ENCODE data around the gene WBP4. TPM values are rescaled to one million over a fixed set of nuclear protein-coding genes. Genes with fewer than 3 reads are reported as not detected.

Gene WBP4
- total and polyA plus RNA-seq, 2 of the 13 experiments (the other 11 are each of a cell fraction or from before 2014, with no cell fraction given), result 6.7 to 11.7 TPM

DNA sequence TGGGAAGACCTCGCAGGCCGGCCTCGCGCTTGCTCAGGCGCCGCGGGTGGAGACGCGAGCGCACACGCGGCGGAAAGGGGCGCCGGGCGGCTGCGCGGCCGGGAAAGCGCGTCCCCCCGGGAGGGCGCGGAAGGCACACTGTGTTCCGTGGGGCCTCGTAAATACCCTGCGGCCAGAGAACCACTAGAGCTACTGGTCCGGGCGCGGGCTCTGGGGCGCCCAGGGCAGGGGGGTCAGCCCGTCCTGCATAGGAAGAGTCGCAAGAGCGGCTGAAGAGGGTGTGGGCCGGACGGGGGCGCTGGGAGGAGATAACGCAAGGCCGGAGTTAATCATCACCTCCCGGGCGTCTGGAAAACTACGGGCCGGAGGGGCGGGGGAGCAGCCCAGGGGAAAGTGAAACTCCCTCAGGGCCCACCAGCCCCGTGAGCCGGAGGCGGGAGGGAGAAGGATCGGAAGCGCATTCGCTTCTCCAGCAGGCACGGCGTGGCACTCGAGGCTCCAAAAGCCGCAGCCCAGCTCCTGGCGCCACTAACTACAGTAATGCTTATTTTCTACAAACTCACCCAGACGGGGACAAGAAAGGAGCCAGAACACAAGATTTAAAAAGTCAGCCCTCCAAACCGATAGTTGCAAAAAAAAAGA is 1.1 kb upstream of the WBP4 start (continued):
- TF ChIP-seq AGO1 (IDR thresholded peaks at IDR 0.05; ENCODE audit: low read depth, low read length, poor library complexity, severe bottlenecking), result peak; percentile 49
- peak; percentile 66; the same call in 1 of the 2 replicates for TF ChIP-seq LBX2 (CRISPR knock-in tag; IDR thresholded peaks at IDR 0.05; ENCODE audit: borderline replicate concordance)
- peak; percentile 21; the same call in 1 of the 2 replicates for TF ChIP-seq IRX3 (CRISPR knock-in tag; IDR thresholded peaks at IDR 0.05; ENCODE audit: borderline replicate concordance, low read depth)
- TF ChIP-seq KDM5B (CRISPR knock-in tag; IDR thresholded peaks at IDR 0.05; ENCODE audit: borderline replicate concordance), result peak; percentile 82; the same call in 1 of the 2 replicates
- TF ChIP-seq KLF11 (CRISPR knock-in tag; IDR thresholded peaks at IDR 0.05), result peak; percentile 67; the same call in 1 of the 2 replicates
- TF ChIP-seq, protein P1, sequence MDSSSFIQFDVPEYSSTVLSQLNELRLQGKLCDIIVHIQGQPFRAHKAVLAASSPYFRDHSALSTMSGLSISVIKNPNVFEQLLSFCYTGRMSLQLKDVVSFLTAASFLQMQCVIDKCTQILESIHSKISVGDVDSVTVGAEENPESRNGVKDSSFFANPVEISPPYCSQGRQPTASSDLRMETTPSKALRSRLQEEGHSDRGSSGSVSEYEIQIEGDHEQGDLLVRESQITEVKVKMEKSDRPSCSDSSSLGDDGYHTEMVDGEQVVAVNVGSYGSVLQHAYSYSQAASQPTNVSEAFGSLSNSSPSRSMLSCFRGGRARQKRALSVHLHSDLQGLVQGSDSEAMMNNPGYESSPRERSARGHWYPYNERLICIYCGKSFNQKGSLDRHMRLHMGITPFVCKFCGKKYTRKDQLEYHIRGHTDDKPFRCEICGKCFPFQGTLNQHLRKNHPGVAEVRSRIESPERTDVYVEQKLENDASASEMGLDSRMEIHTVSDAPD (CRISPR knock-in tag; IDR thresholded peaks at IDR 0.05), result no peak
- TF ChIP-seq, protein P2, sequence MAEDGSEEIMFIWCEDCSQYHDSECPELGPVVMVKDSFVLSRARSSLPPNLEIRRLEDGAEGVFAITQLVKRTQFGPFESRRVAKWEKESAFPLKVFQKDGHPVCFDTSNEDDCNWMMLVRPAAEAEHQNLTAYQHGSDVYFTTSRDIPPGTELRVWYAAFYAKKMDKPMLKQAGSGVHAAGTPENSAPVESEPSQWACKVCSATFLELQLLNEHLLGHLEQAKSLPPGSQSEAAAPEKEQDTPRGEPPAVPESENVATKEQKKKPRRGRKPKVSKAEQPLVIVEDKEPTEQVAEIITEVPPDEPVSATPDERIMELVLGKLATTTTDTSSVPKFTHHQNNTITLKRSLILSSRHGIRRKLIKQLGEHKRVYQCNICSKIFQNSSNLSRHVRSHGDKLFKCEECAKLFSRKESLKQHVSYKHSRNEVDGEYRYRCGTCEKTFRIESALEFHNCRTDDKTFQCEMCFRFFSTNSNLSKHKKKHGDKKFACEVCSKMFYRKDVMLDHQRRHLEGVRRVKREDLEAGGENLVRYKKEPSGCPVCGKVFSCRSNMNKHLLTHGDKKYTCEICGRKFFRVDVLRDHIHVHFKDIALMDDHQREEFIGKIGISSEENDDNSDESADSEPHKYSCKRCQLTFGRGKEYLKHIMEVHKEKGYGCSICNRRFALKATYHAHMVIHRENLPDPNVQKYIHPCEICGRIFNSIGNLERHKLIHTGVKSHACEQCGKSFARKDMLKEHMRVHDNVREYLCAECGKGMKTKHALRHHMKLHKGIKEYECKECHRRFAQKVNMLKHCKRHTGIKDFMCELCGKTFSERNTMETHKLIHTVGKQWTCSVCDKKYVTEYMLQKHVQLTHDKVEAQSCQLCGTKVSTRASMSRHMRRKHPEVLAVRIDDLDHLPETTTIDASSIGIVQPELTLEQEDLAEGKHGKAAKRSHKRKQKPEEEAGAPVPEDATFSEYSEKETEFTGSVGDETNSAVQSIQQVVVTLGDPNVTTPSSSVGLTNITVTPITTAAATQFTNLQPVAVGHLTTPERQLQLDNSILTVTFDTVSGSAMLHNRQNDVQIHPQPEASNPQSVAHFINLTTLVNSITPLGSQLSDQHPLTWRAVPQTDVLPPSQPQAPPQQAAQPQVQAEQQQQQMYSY (CRISPR knock-in tag; IDR thresholded peaks at IDR 0.05), result peak; percentile 83
- TF ChIP-seq ARID3A (IDR thresholded peaks at IDR 0.05; ENCODE audit: low read depth, low read length), result 0 out of 2 replicates have a peak, but pooled peaks have one; percentile 13
- TF ChIP-seq ZIK1 (CRISPR knock-in tag; IDR thresholded peaks at IDR 0.05; ENCODE audit: borderline replicate concordance, low read depth), result no peak
- TF ChIP-seq, protein P3, sequence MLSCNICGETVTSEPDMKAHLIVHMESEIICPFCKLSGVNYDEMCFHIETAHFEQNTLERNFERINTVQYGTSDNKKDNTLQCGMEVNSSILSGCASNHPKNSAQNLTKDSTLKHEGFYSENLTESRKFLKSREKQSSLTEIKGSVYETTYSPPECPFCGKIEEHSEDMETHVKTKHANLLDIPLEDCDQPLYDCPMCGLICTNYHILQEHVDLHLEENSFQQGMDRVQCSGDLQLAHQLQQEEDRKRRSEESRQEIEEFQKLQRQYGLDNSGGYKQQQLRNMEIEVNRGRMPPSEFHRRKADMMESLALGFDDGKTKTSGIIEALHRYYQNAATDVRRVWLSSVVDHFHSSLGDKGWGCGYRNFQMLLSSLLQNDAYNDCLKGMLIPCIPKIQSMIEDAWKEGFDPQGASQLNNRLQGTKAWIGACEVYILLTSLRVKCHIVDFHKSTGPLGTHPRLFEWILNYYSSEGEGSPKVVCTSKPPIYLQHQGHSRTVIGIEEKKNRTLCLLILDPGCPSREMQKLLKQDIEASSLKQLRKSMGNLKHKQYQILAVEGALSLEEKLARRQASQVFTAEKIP (CRISPR knock-in tag; IDR thresholded peaks at IDR 0.05; ENCODE audit: borderline replicate concordance), result no peak
- TF ChIP-seq POLR2A (IDR thresholded peaks at IDR 0.05; ENCODE audit: insufficient read depth in 1 of 2, low read depth in 2 of 2, low read length in 2 of 2), result peak; percentile 76 to 95
- peak; percentile 75 for TF ChIP-seq ZNF883 (CRISPR knock-in tag; IDR thresholded peaks at IDR 0.05; ENCODE audit: not compliant biosample characterization)
- no peak; the same call in 1 of the 2 replicates for TF ChIP-seq SALL2 (CRISPR knock-in tag; IDR thresholded peaks at IDR 0.05)
- no peak for TF ChIP-seq ZNF672 (CRISPR knock-in tag; IDR thresholded peaks at IDR 0.05)
- peak; percentile 89 for TF ChIP-seq ZNF605 (CRISPR knock-in tag; IDR thresholded peaks at IDR 0.05)
- TF ChIP-seq ZNF354B (CRISPR knock-in tag; IDR thresholded peaks at IDR 0.05), result no peak
- TF ChIP-seq REPIN1 (CRISPR knock-in tag; IDR thresholded peaks at IDR 0.05; ENCODE audit: borderline replicate concordance, low read depth), result no peak
- TF ChIP-seq CBX2 (IDR thresholded peaks at IDR 0.05; ENCODE audit: low read depth, low read length), result no peak
- TF ChIP-seq CBX2 (CRISPR knock-in tag; IDR thresholded peaks at IDR 0.05; ENCODE audit: low read depth), result no peak
- 0 out of 2 replicates have a peak, but pooled peaks have one; percentile 25 for TF ChIP-seq STAT5B (CRISPR knock-in tag; IDR thresholded peaks at IDR 0.05)
- TF ChIP-seq NFYC (CRISPR knock-in tag; IDR thresholded peaks at IDR 0.05), result no peak; the same call in 1 of the 2 replicates

Data from HepG2 (cell line).